GM21528 (cell line): ENCODE measurements around the gene RASGRP3.
A peak's percentile ranks its signal among the peaks of the same experiment; 100 is the strongest.

Source experiments
- ATAC-seq: cut with Tn5 transposase; IDR thresholded peaks from one replicate; pipeline ENCODE4 v1.9.1; 2021; ENCODE audit warnings: mild to moderate bottlenecking, moderate library complexity; ENCODE audit not compliant: unreplicated experiment, low FRiP score

The RASGRP3 gene

GRCh38 chr2:33561872-33562271 is 85.4 kb downstream of the RASGRP3 start:
- ATAC-seq: no peak

GRCh38 chr2:33570681-33571080 is 94.2 kb downstream of the RASGRP3 start:
- ATAC-seq: no peak

GRCh38 chr2:33573657-33574056 is 97.2 kb downstream of the RASGRP3 start:
- ATAC-seq: no peak

- no peak for ATAC-seq
These were observed 100.6 kb downstream of the RASGRP3 start for GRCh38 chr2:33577084-33577483.

- ATAC-seq: no peak
These were observed 101.2 kb downstream of the RASGRP3 start for GRCh38 chr2:33577668-33578067.

- no peak for ATAC-seq
These were observed 102.8 kb downstream of the RASGRP3 start for GRCh38 chr2:33579227-33579626.

- ATAC-seq: no peak
These were observed 105.4 kb downstream of the RASGRP3 start for GRCh38 chr2:33581872-33582271.

- peak; percentile 56 for ATAC-seq
These were observed 106.9 kb downstream of the RASGRP3 start for GRCh38 chr2:33583194-33583938.

- ATAC-seq: no peak
These were observed 110.3 kb downstream of the RASGRP3 start for GRCh38 chr2:33586766-33587165.

- no peak for ATAC-seq
These were observed 111.8 kb downstream of the RASGRP3 start for GRCh38 chr2:33588232-33588631.

GRCh38 chr2:33589444-33589843 is 113.0 kb downstream of the RASGRP3 start:
- no peak for ATAC-seq

- ATAC-seq: no peak
These were observed 118.9 kb downstream of the RASGRP3 start for GRCh38 chr2:33595385-33595784.

GRCh38 chr2:33597026-33597425 is 120.6 kb downstream of the RASGRP3 start:
- no peak for ATAC-seq

- ATAC-seq: peak; percentile 57
These were observed 122.2 kb downstream of the RASGRP3 start for GRCh38 chr2:33598561-33599174.

- peak; percentile 96 for ATAC-seq
These were observed 122.9 kb downstream of the RASGRP3 start, which contains the start of gene FAM98A for GRCh38 chr2:33599175-33599942. Gene FAM98A (minus strand): TSS chr2:33599299. CDS start chr2:33599221, 78 bp downstream.

- ATAC-seq: no peak
These were observed 123.4 kb downstream of the RASGRP3 start for GRCh38 chr2:33599943-33600192.

- ATAC-seq: no peak
These were observed 125.9 kb downstream of the RASGRP3 start for GRCh38 chr2:33602201-33602830.

GRCh38 chr2:33603416-33603815 is 127.0 kb downstream of the RASGRP3 start:
- no peak for ATAC-seq

- ATAC-seq: no peak
These were observed 128.6 kb downstream of the RASGRP3 start for GRCh38 chr2:33605056-33605455.

GRCh38 chr2:33606100-33606499 is 129.7 kb downstream of the RASGRP3 start:
- ATAC-seq: no peak

- no peak for ATAC-seq
These were observed 130.2 kb downstream of the RASGRP3 start for GRCh38 chr2:33606622-33607021.
